NCI-H187 treated with DMSO at 0.1 percent for 48 hours (cell line): Measurements from ENCODE around the gene TRAF4.
"Not testable (repeated sequence)": the region's sequence is repeated elsewhere in the genome, so short reads cannot be mapped to it uniquely, and the experiment has no call there.

Experiments
- DNase-seq: peaks from one replicate; lab custom pipeline; 2025; lab: John Stamatoyannopoulos, UW

Gene TRAF4

GRCh38 chr17:28747801-28748750, 4.3 kb downstream of the TRAF4 start:
- no peak for DNase-seq

- no peak for DNase-seq
Measured at GRCh38 chr17:28748852-28749515, 5.2 kb downstream of the TRAF4 start.

GRCh38 chr17:28749516-28750177, 5.8 kb downstream of the TRAF4 start:
- DNase-seq, result no peak

- peak; percentile 55 for DNase-seq
Measured at GRCh38 chr17:28750178-28751047, 6.6 kb downstream of the TRAF4 start.

GRCh38 chr17:28751600-28752366, 8.0 kb downstream of the TRAF4 start:
- DNase-seq, result no peak

GRCh38 chr17:28755486-28755885, 11.7 kb downstream of the TRAF4 start:
- no peak for DNase-seq

- no peak for DNase-seq
Measured at GRCh38 chr17:28756049-28756804, 12.4 kb downstream of the TRAF4 start.

- DNase-seq, result no peak
Measured at GRCh38 chr17:28758411-28759121, 14.8 kb downstream of the TRAF4 start.

GRCh38 chr17:28759256-28759865, 15.6 kb downstream of the TRAF4 start:
- no peak for DNase-seq

- DNase-seq, result no peak
Measured at GRCh38 chr17:28760601-28761562, 17.1 kb downstream of the TRAF4 start.

GRCh38 chr17:28763137-28763799, 19.5 kb downstream of the TRAF4 start:
- no peak for DNase-seq

GRCh38 chr17:28763804-28764266, 20.0 kb downstream of the TRAF4 start:
- DNase-seq, result peak; percentile 29

GRCh38 chr17:28765038-28765437, 21.2 kb downstream of the TRAF4 start:
- DNase-seq, result no peak

- no peak for DNase-seq
Measured at GRCh38 chr17:28773736-28774135, 29.9 kb downstream of the TRAF4 start.

- DNase-seq, result no peak
Measured at GRCh38 chr17:28774206-28774605, 30.4 kb downstream of the TRAF4 start.

- DNase-seq, result no peak
Measured at GRCh38 chr17:28777178-28777577, 33.4 kb downstream of the TRAF4 start.

GRCh38 chr17:28779601-28780000, 35.8 kb downstream of the TRAF4 start:
- not testable (repeated sequence) for DNase-seq
